Vagina (tissue), 2 donors: ENCODE measurements around the gene SHROOM1. TPM values are rescaled to one million over a fixed set of nuclear protein-coding genes. Genes with fewer than 3 reads are reported as not detected.

Experiments
- DNase-seq, 2 donors: peaks; one replicate each; pipeline ENCODE4 v3.0.0-alpha.2; 2017; ENCODE audit errors: extremely low spot score in 2 of 2
- H3K27ac ChIP-seq: fragments of 200-600 bp; sonication (generic); one replicate; pipeline ENCODE4 v1.5.1; 2019
- H3K27me3 ChIP-seq: fragments of 200-600 bp; sonication (generic); one replicate; pipeline ENCODE4 v1.5.1; 2019
- H3K36me3 ChIP-seq, 2 donors: fragments of 200-600 bp; sonication (generic); one replicate each; pipeline ENCODE4 v1.5.1; 2017 to 2019
- H3K4me1 ChIP-seq: fragments of 200-600 bp; sonication (generic); one replicate; pipeline ENCODE4 v1.5.1; 2019
- H3K4me3 ChIP-seq, 2 donors: fragments of 200-600 bp; sonication (generic); 1 replicate in 1 of 2; 2 replicates in 1 of 2; pipeline ENCODE4 v1.5.1; 2016 to 2019
- H3K9me3 ChIP-seq: fragments of 200-600 bp; sonication (generic); one replicate; pipeline ENCODE4 v1.5.1; 2019
- CTCF ChIP-seq, 3 experiments: fragments of 450-650 bp in 2 of 3; fragments of 200-600 bp in 1 of 3; sonication (generic) in 1 of 3; IDR thresholded peaks; one replicate each; pipeline ENCODE4 v1.5.1; 2017 to 2019; ENCODE audit warnings: antibody characterized with exemption in 3 of 3, mild to moderate bottlenecking in 2 of 3, moderate library complexity in 2 of 3
- POLR2A ChIP-seq, 2 donors: fragments of 450-650 bp; IDR thresholded peaks; one replicate each; pipeline ENCODE4 v1.6.1; 2017; ENCODE audit warnings: antibody characterized with exemption in 2 of 2, mild to moderate bottlenecking in 2 of 2, moderate library complexity in 2 of 2
- POLR2AphosphoS5 ChIP-seq, 2 donors: sonication (generic); formaldehyde crosslinking; IDR thresholded peaks; one replicate each; pipeline ENCODE4 v1.9.0; 2017; ENCODE audit warnings: antibody characterized with exemption in 2 of 2, mild to moderate bottlenecking in 2 of 2, low read depth in 1 of 2; ENCODE audit not compliant: insufficient read depth in 1 of 2
- intact Hi-C: fragments of 100-400 bp; cut with DNase I; formaldehyde crosslinking; loops from one replicate; pipeline ENCODE4 v1.15.1; 2023
- total RNA-seq: library from RNA; depleted of rRNA; stranded (reverse); fragments of >200 nt; gene quantifications from one replicate; pipeline ENCODE4 v1.2.3, GENCODE V29; 2016

SHROOM1 gene
- total RNA-seq, 1 donor from 2014 or later: 17.7 TPM

GRCh38 chr5:132785864-132786263 lies 44.6 kb downstream of the SHROOM1 start:
- no peaks in the 10 kb centered on the region for H3K36me3 ChIP-seq
- no peak overlapping the region for H3K27ac ChIP-seq
- no peaks in the 10 kb centered on the region for H3K27me3 ChIP-seq
- no peak for TF ChIP-seq CTCF (IDR thresholded peaks at IDR 0.05)
- TF ChIP-seq POLR2A (IDR thresholded peaks at IDR 0.05): no peak
- no peak for TF ChIP-seq POLR2AphosphoS5 (IDR thresholded peaks at IDR 0.05; ENCODE audit: insufficient read depth in 1 of 2, low read depth in 1 of 2)
- intact Hi-C loops: no loop called here
- H3K4me3 ChIP-seq: no peak overlapping the region
- no peak for DNase-seq
- H3K9me3 ChIP-seq: no peaks in the 10 kb centered on the region
- H3K4me1 ChIP-seq: no peaks in the 10 kb centered on the region

- Histone ChIP-seq H3K36me3 (no peaks in the 10 kb centered on the region), H3K27ac (no peak overlapping the region), H3K4me3 (no peak overlapping the region), H3K9me3 (no peaks in the 10 kb centered on the region), H3K4me1 (no peaks in the 10 kb centered on the region), H3K27me3 (no peaks in the 10 kb centered on the region)
- intact Hi-C loops: no loop called here
- DNase-seq: no peak
- TF ChIP-seq CTCF (IDR thresholded peaks at IDR 0.05) (no peak), POLR2A (IDR thresholded peaks at IDR 0.05) (no peak), POLR2AphosphoS5 (IDR thresholded peaks at IDR 0.05; ENCODE audit: insufficient read depth in 1 of 2, low read depth in 1 of 2) (no peak)
Measured at GRCh38 chr5:132785365-132785764, 45.1 kb downstream of the SHROOM1 start.

- no peak overlapping the region for H3K27ac ChIP-seq
- H3K36me3 ChIP-seq: no peaks in the 10 kb centered on the region
- no peak for DNase-seq
- H3K4me3 ChIP-seq: no peak overlapping the region
- no peaks in the 10 kb centered on the region for H3K9me3 ChIP-seq
- TF ChIP-seq POLR2AphosphoS5 (IDR thresholded peaks at IDR 0.05; ENCODE audit: insufficient read depth in 1 of 2, low read depth in 1 of 2): no peak
- no peak for TF ChIP-seq CTCF (IDR thresholded peaks at IDR 0.05)
- no peak for TF ChIP-seq POLR2A (IDR thresholded peaks at IDR 0.05)
- no peaks in the 10 kb centered on the region for H3K27me3 ChIP-seq
- peaks cover 9% of the 10 kb centered on the region for H3K4me1 ChIP-seq
- intact Hi-C loops: no loop called here
Measured at GRCh38 chr5:132782101-132782500, 48.3 kb downstream of the SHROOM1 start.

GRCh38 chr5:132781029-132781428 lies 49.4 kb downstream of the SHROOM1 start:
- Histone ChIP-seq H3K27me3 (no peaks in the 10 kb centered on the region), H3K4me1 (peaks cover 15% of the 10 kb centered on the region), H3K9me3 (no peaks in the 10 kb centered on the region), H3K4me3 (no peak overlapping the region), H3K36me3 (no peaks in the 10 kb centered on the region), H3K27ac (no peak overlapping the region)
- no peak for TF ChIP-seq CTCF (IDR thresholded peaks at IDR 0.05)
- TF ChIP-seq POLR2A (IDR thresholded peaks at IDR 0.05): no peak
- no peak for TF ChIP-seq POLR2AphosphoS5 (IDR thresholded peaks at IDR 0.05; ENCODE audit: insufficient read depth in 1 of 2, low read depth in 1 of 2)
- intact Hi-C loops: no loop called here
- no peak for DNase-seq

GRCh38 chr5:132780577-132780976 lies 49.9 kb downstream of the SHROOM1 start:
- no peaks in the 10 kb centered on the region for H3K36me3 ChIP-seq
- H3K9me3 ChIP-seq: no peaks in the 10 kb centered on the region
- H3K27me3 ChIP-seq: no peaks in the 10 kb centered on the region
- no peak for DNase-seq
- H3K27ac ChIP-seq: no peak overlapping the region
- intact Hi-C loops: no loop called here
- no peak for TF ChIP-seq CTCF (IDR thresholded peaks at IDR 0.05)
- H3K4me1 ChIP-seq: peaks cover 20% of the 10 kb centered on the region
- H3K4me3 ChIP-seq: no peak overlapping the region
